HTERT RPE-1 (cell line): ENCODE data around the gene TERT.
"Not testable (repeated sequence)": the region's sequence is repeated elsewhere in the genome, so short reads cannot be mapped to it uniquely, and the experiment has no call there.

Experiments
- in situ Hi-C: fragments of 300-500 bp; cut with MboI; formaldehyde crosslinking; loops from 4 replicates; pipeline ENCODE4 v1.14.3; 2020; ENCODE audit warnings: low sequenced_read_pairs

TERT gene

GRCh38 chr5:1243487-1244130 lies 51.3 kb downstream of the TERT start:
- in situ Hi-C loops = no loop called here

GRCh38 chr5:1242733-1243486 lies 52.0 kb downstream of the TERT start:
- in situ Hi-C loops = no loop called here

GRCh38 chr5:1241509-1242080 lies 53.3 kb downstream of the TERT start:
- in situ Hi-C loops = no loop called here

- in situ Hi-C loops = no loop called here
Measured at GRCh38 chr5:1240496-1241260, 54.2 kb downstream of the TERT start.

- in situ Hi-C loops = no loop called here
Measured at GRCh38 chr5:1239505-1240251, 55.2 kb downstream of the TERT start.

GRCh38 chr5:1235838-1236237 lies 59.0 kb downstream of the TERT start:
- in situ Hi-C loops = no loop called here

- in situ Hi-C loops = no loop called here
Measured at GRCh38 chr5:1235379-1235778, 59.5 kb downstream of the TERT start.

GRCh38 chr5:1232780-1233179 lies 62.1 kb downstream of the TERT start:
- in situ Hi-C loops = no loop called here

GRCh38 chr5:1231354-1231905 lies 63.4 kb downstream of the TERT start:
- in situ Hi-C loops = no loop called here

- in situ Hi-C loops = no loop called here
Measured at GRCh38 chr5:1230551-1230950, 64.3 kb downstream of the TERT start.

GRCh38 chr5:1229822-1230221 lies 65.0 kb downstream of the TERT start:
- in situ Hi-C loops = no loop called here

GRCh38 chr5:1229023-1229422 lies 65.8 kb downstream of the TERT start:
- in situ Hi-C loops = not testable (repeated sequence)

GRCh38 chr5:1228120-1228519 lies 66.7 kb downstream of the TERT start:
- in situ Hi-C loops = no loop called here

GRCh38 chr5:1227667-1228066 lies 67.2 kb downstream of the TERT start:
- in situ Hi-C loops = no loop called here

- in situ Hi-C loops = no loop called here
Measured at GRCh38 chr5:1226839-1227581, 67.9 kb downstream of the TERT start.

- in situ Hi-C loops = no loop called here
Measured at GRCh38 chr5:1226231-1226630, 68.6 kb downstream of the TERT start.

- in situ Hi-C loops = no loop called here
Measured at GRCh38 chr5:1225081-1225480, 69.8 kb downstream of the TERT start, which contains the start of gene SLC6A18. Gene SLC6A18, plus strand, starts transcription at chr5:1225381. Its CDS starts 97 bp downstream, at chr5:1225478.

- in situ Hi-C loops = no loop called here
Measured at GRCh38 chr5:1224631-1225030, 70.2 kb downstream of the TERT start.

- in situ Hi-C loops = no loop called here
Measured at GRCh38 chr5:1223278-1223670, 71.6 kb downstream of the TERT start.
